ENCODE results near the gene CERS4. TPM values are rescaled to one million over a fixed set of nuclear protein-coding genes. Genes with fewer than 3 reads are reported as not detected.
A peak's percentile ranks its signal among the peaks of the same experiment; 100 is the strongest.

Gene CERS4
- total RNA-seq, 1 experiment from 2014 or later = 4.8 TPM

GRCh38 chr19:8308891-8309291, 99.7 kb downstream of the CERS4 start:
- no peak overlapping the region for H3K27ac ChIP-seq (ENCODE audit: low read depth, low read length, poor library complexity, severe bottlenecking)
- TF ChIP-seq, protein P1, sequence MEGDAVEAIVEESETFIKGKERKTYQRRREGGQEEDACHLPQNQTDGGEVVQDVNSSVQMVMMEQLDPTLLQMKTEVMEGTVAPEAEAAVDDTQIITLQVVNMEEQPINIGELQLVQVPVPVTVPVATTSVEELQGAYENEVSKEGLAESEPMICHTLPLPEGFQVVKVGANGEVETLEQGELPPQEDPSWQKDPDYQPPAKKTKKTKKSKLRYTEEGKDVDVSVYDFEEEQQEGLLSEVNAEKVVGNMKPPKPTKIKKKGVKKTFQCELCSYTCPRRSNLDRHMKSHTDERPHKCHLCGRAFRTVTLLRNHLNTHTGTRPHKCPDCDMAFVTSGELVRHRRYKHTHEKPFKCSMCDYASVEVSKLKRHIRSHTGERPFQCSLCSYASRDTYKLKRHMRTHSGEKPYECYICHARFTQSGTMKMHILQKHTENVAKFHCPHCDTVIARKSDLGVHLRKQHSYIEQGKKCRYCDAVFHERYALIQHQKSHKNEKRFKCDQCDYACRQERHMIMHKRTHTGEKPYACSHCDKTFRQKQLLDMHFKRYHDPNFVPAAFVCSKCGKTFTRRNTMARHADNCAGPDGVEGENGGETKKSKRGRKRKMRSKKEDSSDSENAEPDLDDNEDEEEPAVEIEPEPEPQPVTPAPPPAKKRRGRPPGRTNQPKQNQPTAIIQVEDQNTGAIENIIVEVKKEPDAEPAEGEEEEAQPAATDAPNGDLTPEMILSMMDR (conservative IDR thresholded peaks at IDR 0.05; ENCODE audit: low read depth, low read length) = no peak
- TF ChIP-seq EZH2 (IDR thresholded peaks at IDR 0.05; ENCODE audit: borderline replicate concordance, low read depth, low read length, poor library complexity, severe bottlenecking) = no peak
- no peaks in the 10 kb centered on the region for H3K9me3 ChIP-seq (ENCODE audit: low read depth, low read length, poor library complexity, severe bottlenecking)
- H3K36me3 ChIP-seq (ENCODE audit: insufficient read depth, low read length, poor library complexity, severe bottlenecking) = peaks cover 11% of the 10 kb centered on the region
- POLR2A ChIA-PET (ENCODE audit: low non-redundant PET) = no interaction called here
- BruUV-seq (replicated peaks) = no TSS peak
- peaks cover 22% of the 10 kb centered on the region for H3K4me1 ChIP-seq (ENCODE audit: insufficient read depth, low read length, poor library complexity, severe bottlenecking)
- peak overlapping the region; percentile 67 for H3K4me3 ChIP-seq (ENCODE audit: low read depth, low read length, poor library complexity, severe bottlenecking)
- intact Hi-C loops (cut with micrococcal nuclease; ENCODE audit: unreplicated experiment) = no loop called here
- H3K27me3 ChIP-seq (replicated peaks; ENCODE audit: insufficient read depth, low read depth, low read length, poor library complexity) = no peaks in the 10 kb centered on the region
- no peak for DNase-seq (ENCODE audit: low spot score)
- CTCF ChIA-PET = no interaction called here

DNA sequence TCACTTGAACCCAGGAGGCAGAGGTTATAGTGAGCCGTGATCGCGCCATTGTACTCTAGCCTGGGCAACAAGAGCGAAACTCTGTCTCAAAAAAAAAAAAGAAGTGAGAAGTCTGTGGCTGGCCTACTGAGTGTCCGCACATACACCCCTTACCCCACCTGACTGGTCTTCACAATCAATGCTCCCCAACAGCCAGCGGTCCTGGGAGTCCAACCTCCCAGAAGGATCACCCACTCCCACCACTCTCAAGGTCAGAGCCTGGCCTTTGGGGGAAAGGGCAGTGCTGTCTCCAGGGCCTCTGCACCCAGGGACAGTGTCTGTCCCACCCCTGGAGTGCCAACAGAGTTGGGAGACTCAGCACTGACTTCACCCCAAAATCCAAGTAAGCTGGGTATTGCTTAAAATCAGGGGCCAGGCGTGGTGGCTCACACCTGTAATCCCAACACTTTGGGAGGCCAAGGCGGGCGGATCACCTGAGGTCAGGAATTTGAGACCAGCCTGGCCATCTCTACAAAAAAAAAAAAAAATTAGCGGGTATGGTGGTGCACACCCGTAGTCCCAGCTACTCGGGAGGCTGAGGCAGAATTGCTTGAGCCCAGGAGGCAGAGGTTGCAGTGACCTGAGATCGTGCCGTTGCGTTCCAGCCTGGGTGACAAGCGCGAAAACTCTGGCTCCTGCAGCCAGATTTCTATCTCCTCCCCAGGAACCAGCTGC, 101.3 kb downstream of the CERS4 start:
- POLR2A ChIA-PET (ENCODE audit: low non-redundant PET) = interaction anchor here (0.6 kb wide), 2 partner anchors 50 to 134 kb away, joined by 3 to 7 read pairs; no protein-coding TSS in a partner anchor
- intact Hi-C loops (cut with micrococcal nuclease; ENCODE audit: unreplicated experiment) = no loop called here
- Histone ChIP-seq H3K27ac (ENCODE audit: low read depth, low read length, poor library complexity, severe bottlenecking) (no peak overlapping the region), H3K9me3 (ENCODE audit: low read depth, low read length, poor library complexity, severe bottlenecking) (no peaks in the 10 kb centered on the region), H3K27me3 (replicated peaks; ENCODE audit: insufficient read depth, low read depth, low read length, poor library complexity) (no peaks in the 10 kb centered on the region), H3K4me3 (ENCODE audit: low read depth, low read length, poor library complexity, severe bottlenecking) (no peak overlapping the region), H3K4me1 (ENCODE audit: insufficient read depth, low read length, poor library complexity, severe bottlenecking) (peaks cover 22% of the 10 kb centered on the region), H3K36me3 (ENCODE audit: insufficient read depth, low read length, poor library complexity, severe bottlenecking) (peaks cover 18% of the 10 kb centered on the region)
- CTCF ChIA-PET = no interaction called here
- no peak for DNase-seq (ENCODE audit: low spot score)
- TF ChIP-seq, protein P1 (conservative IDR thresholded peaks at IDR 0.05; ENCODE audit: low read depth, low read length) = no peak
- no peak for TF ChIP-seq EZH2 (IDR thresholded peaks at IDR 0.05; ENCODE audit: borderline replicate concordance, low read depth, low read length, poor library complexity, severe bottlenecking)
- BruUV-seq (replicated peaks) = no TSS peak

- ChIA-PET POLR2A (ENCODE audit: low non-redundant PET) (no interaction called here), CTCF (no interaction called here)
- no peaks in the 10 kb centered on the region for H3K27me3 ChIP-seq (replicated peaks; ENCODE audit: insufficient read depth, low read depth, low read length, poor library complexity)
- DNase-seq (ENCODE audit: low spot score) = peak; percentile 52
- peaks cover 19% of the 10 kb centered on the region for H3K4me1 ChIP-seq (ENCODE audit: insufficient read depth, low read length, poor library complexity, severe bottlenecking)
- intact Hi-C loops (cut with micrococcal nuclease; ENCODE audit: unreplicated experiment) = no loop called here
- TF ChIP-seq, protein P1 (conservative IDR thresholded peaks at IDR 0.05; ENCODE audit: low read depth, low read length) = no peak
- TF ChIP-seq EZH2 (IDR thresholded peaks at IDR 0.05; ENCODE audit: borderline replicate concordance, low read depth, low read length, poor library complexity, severe bottlenecking) = no peak
- H3K4me3 ChIP-seq (ENCODE audit: low read depth, low read length, poor library complexity, severe bottlenecking) = no peak overlapping the region
- BruUV-seq (replicated peaks) = no TSS peak
- H3K36me3 ChIP-seq (ENCODE audit: insufficient read depth, low read length, poor library complexity, severe bottlenecking) = peaks cover 19% of the 10 kb centered on the region
- H3K27ac ChIP-seq (ENCODE audit: low read depth, low read length, poor library complexity, severe bottlenecking) = no peak overlapping the region
- no peaks in the 10 kb centered on the region for H3K9me3 ChIP-seq (ENCODE audit: low read depth, low read length, poor library complexity, severe bottlenecking)
Measured at GRCh38 chr19:8311461-8312260, 102.5 kb downstream of the CERS4 start.

Other genes starting within 250 kb of the CERS4 start
- gene ELAVL1, start 203.7 kb upstream of the CERS4 start, total RNA-seq (2021) = 171 and 181 TPM in 2 replicates
- gene CCL25, start 156.6 kb upstream of the CERS4 start, total RNA-seq (2021) = not detected in 2 replicates
- gene FBN3, start 59.8 kb upstream of the CERS4 start, total RNA-seq (2021) = 0.06 and 0.17 TPM in 2 replicates
- 121 and 135 TPM in 2 replicates for gene CD320, start 99.0 kb downstream of the CERS4 start, total RNA-seq (2021)
- gene NDUFA7, start 112.0 kb downstream of the CERS4 start, total RNA-seq (2021) = 70.2 and 83.5 TPM in 2 replicates
- gene RPS28, start 112.1 kb downstream of the CERS4 start, total RNA-seq (2021) = 1,301 and 1,324 TPM in 2 replicates
- 0.73 and 1.1 TPM in 2 replicates for gene KANK3, start 133.9 kb downstream of the CERS4 start, total RNA-seq (2021)
- 1.1 and 1.7 TPM in 2 replicates for gene ANGPTL4, start 154.8 kb downstream of the CERS4 start, total RNA-seq (2021)
- gene RAB11B, start 181.0 kb downstream of the CERS4 start, total RNA-seq (2021) = 88.7 and 91.4 TPM in 2 replicates
- gene MARCHF2, start 203.9 kb downstream of the CERS4 start, total RNA-seq (2021) = 8.8 and 11.8 TPM in 2 replicates
- 413 and 436 TPM in 2 replicates for gene HNRNPM, start 235.6 kb downstream of the CERS4 start, total RNA-seq (2021)

Data from A673 (cell line).